Coronary artery (tissue), 2 donors: ENCODE measurements around the gene SORBS2.

Experiments used
- DNase-seq: peaks from one replicate; pipeline ENCODE4 v3.0.0-alpha.2; 2017; ENCODE audit warnings: low spot score
- H3K27ac ChIP-seq, 2 donors: fragments of 200-600 bp; sonication (generic); one replicate each; pipeline ENCODE4 v1.5.1; 2016 to 2019
- H3K4me3 ChIP-seq: fragments of 200-600 bp; sonication (generic); 2 replicates; pipeline ENCODE4 v1.5.1; 2016; ENCODE audit warnings: mild to moderate bottlenecking, moderate library complexity
- CTCF ChIP-seq: fragments of 200-600 bp; sonication (generic); IDR thresholded peaks from one replicate; pipeline ENCODE4 v1.5.1; 2019; ENCODE audit warnings: antibody characterized with exemption

SORBS2 gene

GRCh38 chr4:185847352-185848097 lies 35.5 kb upstream of the SORBS2 start:
- DNase-seq, result no peak
- Histone ChIP-seq H3K4me3 (peak overlapping the region; percentile 44), H3K27ac (peak overlapping the region in 1 of 2 donors; percentile 78)
- TF ChIP-seq CTCF, result no peak

- no peak for DNase-seq
- Histone ChIP-seq H3K27ac (peak overlapping the region; percentile 7 to 78), H3K4me3 (peak overlapping the region; percentile 44)
- no peak for TF ChIP-seq CTCF
Observed at GRCh38 chr4:185846505-185847150, 34.6 kb upstream of the SORBS2 start.

GRCh38 chr4:185845966-185846365 lies 34.0 kb upstream of the SORBS2 start:
- Histone ChIP-seq H3K27ac (no peak overlapping the region), H3K4me3 (no peak overlapping the region)
- no peak for DNase-seq
- TF ChIP-seq CTCF, result no peak

- no peak for DNase-seq
- Histone ChIP-seq H3K4me3 (no peak overlapping the region), H3K27ac (no peak overlapping the region)
- no peak for TF ChIP-seq CTCF
Observed at GRCh38 chr4:185841451-185841850, 29.5 kb upstream of the SORBS2 start.

GRCh38 chr4:185840953-185841352 lies 29.0 kb upstream of the SORBS2 start:
- no peak for TF ChIP-seq CTCF
- no peak overlapping the region for H3K4me3 ChIP-seq
- no peak overlapping the region for H3K27ac ChIP-seq
- DNase-seq, result no peak

GRCh38 chr4:185840201-185840600 lies 28.2 kb upstream of the SORBS2 start:
- peak overlapping the region; percentile 75 to 83 for H3K27ac ChIP-seq
- DNase-seq, result no peak
- TF ChIP-seq CTCF, result no peak
- H3K4me3 ChIP-seq, result no peak overlapping the region

GRCh38 chr4:185839770-185840169 lies 27.8 kb upstream of the SORBS2 start:
- no peak for DNase-seq
- Histone ChIP-seq H3K4me3 (no peak overlapping the region), H3K27ac (peak overlapping the region; percentile 75 to 83)
- TF ChIP-seq CTCF, result no peak
